IMR-90 (cell line): ENCODE data around the gene TEKT5. TPM values are rescaled to one million over a fixed set of nuclear protein-coding genes. Genes with fewer than 3 reads are reported as not detected.

Experiments
- ATAC-seq: fragments of 200-7000 bp; cut with Tn5 transposase; 2 replicates; pipeline ENCODE4 v1.9.1; 2020; ENCODE audit warnings: low read depth, mild to moderate bottlenecking, moderate library complexity
- BruUV-seq: library from RNA; stranded (reverse); fragments of 400-500 nt; replicated peaks from 2 replicates; lab custom pipeline; 2021; lab: Mats Ljungman, UMichigan
- CTCF ChIA-PET: fragments of 300-600 bp; formaldehyde crosslinking; extraction: SDS; loops from one replicate; lab custom pipeline; 2021; ENCODE audit warnings: antibody characterized with exemption; lab: Yijun Ruan, JAX
- POLR2A ChIA-PET: fragments of 300-600 bp; sonication (Branson Sonifier 250); formaldehyde crosslinking; loops from one replicate; lab custom pipeline; 2022; ENCODE audit warnings: antibody characterized with exemption; ENCODE audit not compliant: unreplicated experiment; lab: Charles Lee
- DNase-seq: peaks from one replicate; pipeline ENCODE4 v3.0.0; 2013
- H2AFZ ChIP-seq: replicated peaks from 2 replicates; pipeline ENCODE3; 2013; ENCODE audit warnings: low read length, mild to moderate bottlenecking; ENCODE audit not compliant: poor library complexity
- H2AK5ac ChIP-seq: 2 replicates; pipeline ENCODE4 v1.6.1; 2013; ENCODE audit warnings: low read depth, low read length, inconsistent platforms
- H2AK9ac ChIP-seq: replicated peaks from 2 replicates; pipeline ENCODE3; 2013; ENCODE audit warnings: mild to moderate bottlenecking, low read depth, low read length, moderate library complexity; ENCODE audit not compliant: poor library complexity
- H2BK120ac ChIP-seq: 2 replicates; pipeline ENCODE4 v1.6.1; 2013; ENCODE audit warnings: low read depth, low read length, inconsistent platforms
- H2BK15ac ChIP-seq: 3 replicates; pipeline ENCODE4 v1.6.1; 2013; ENCODE audit warnings: low read depth, low read length, inconsistent platforms
- H2BK20ac ChIP-seq: 2 replicates; pipeline ENCODE4 v1.6.1; 2013; ENCODE audit warnings: low read depth, mild to moderate bottlenecking, inconsistent platforms, low read length, moderate library complexity
- H2BK5ac ChIP-seq: 2 replicates; pipeline ENCODE4 v1.6.1; 2013; ENCODE audit warnings: mild to moderate bottlenecking, low read depth, low read length, inconsistent platforms; ENCODE audit not compliant: poor library complexity, severe bottlenecking
- H3K14ac ChIP-seq: replicated peaks from 2 replicates; pipeline ENCODE4 v1.6.1; 2013; ENCODE audit warnings: low read depth, low read length, inconsistent platforms
- H3K18ac ChIP-seq: 2 replicates; pipeline ENCODE4 v1.6.1; 2013; ENCODE audit warnings: low read depth, low read length, control low read depth
- H3K23ac ChIP-seq: 2 replicates; pipeline ENCODE4 v1.6.1; 2013; ENCODE audit warnings: low read depth, low read length, inconsistent platforms
- H3K27ac ChIP-seq: 2 replicates; pipeline ENCODE4 v1.5.1; 2013; ENCODE audit warnings: mild to moderate bottlenecking, control low read depth, low read length; ENCODE audit not compliant: insufficient read depth
- H3K27me3 ChIP-seq: 2 replicates; pipeline ENCODE4 v1.6.1; 2013; ENCODE audit warnings: low read length; ENCODE audit not compliant: control insufficient read depth, insufficient read depth
- H3K36me3 ChIP-seq: 2 replicates; pipeline ENCODE4 v1.6.1; 2013; ENCODE audit warnings: low read length, mixed read lengths; ENCODE audit not compliant: control insufficient read depth, insufficient read depth
- H3K4ac ChIP-seq: 2 replicates; pipeline ENCODE4 v1.6.1; 2013; ENCODE audit warnings: low read depth, low read length, inconsistent platforms
- H3K4me1 ChIP-seq: 2 replicates; pipeline ENCODE4 v1.6.1; 2013; ENCODE audit warnings: low read length, mixed read lengths; ENCODE audit not compliant: control insufficient read depth, insufficient read depth
- H3K4me2 ChIP-seq: 2 replicates; pipeline ENCODE4 v1.6.1; 2013; ENCODE audit warnings: low read depth, mild to moderate bottlenecking, control low read depth, low read length, moderate library complexity
- H3K4me3 ChIP-seq: 2 replicates; pipeline ENCODE4 v1.5.1; 2013; ENCODE audit warnings: low read depth, mild to moderate bottlenecking, control low read depth, low read length, moderate library complexity; ENCODE audit not compliant: insufficient read depth
- H3K56ac ChIP-seq: 2 replicates; pipeline ENCODE4 v1.6.1; 2013; ENCODE audit warnings: low read length, inconsistent platforms; ENCODE audit not compliant: insufficient read depth; ENCODE audit errors: extremely low read depth
- H3K79me1 ChIP-seq, 2 experiments: 2 replicates each; pipeline ENCODE4 v1.6.1; 2013; ENCODE audit warnings: low read length in 2 of 2, inconsistent platforms in 1 of 2, low read depth in 1 of 2
- H3K9ac ChIP-seq: 2 replicates; pipeline ENCODE4 v1.6.1; 2013; ENCODE audit warnings: low read depth, low read length, control low read depth
- H3K9me1 ChIP-seq: 2 replicates; pipeline ENCODE4 v1.6.1; 2013; ENCODE audit warnings: low read length, inconsistent platforms; ENCODE audit not compliant: insufficient read depth
- H3K9me3 ChIP-seq: 2 replicates; pipeline ENCODE4 v1.6.1; 2013; ENCODE audit warnings: low read length; ENCODE audit not compliant: control insufficient read depth, insufficient read depth
- H4K20me1 ChIP-seq: 2 replicates; pipeline ENCODE4 v1.6.1; 2013; ENCODE audit warnings: low read length, inconsistent platforms; ENCODE audit not compliant: insufficient read depth
- H4K5ac ChIP-seq: 2 replicates; pipeline ENCODE4 v1.6.1; 2013; ENCODE audit warnings: mild to moderate bottlenecking, low read depth, low read length, control low read depth
- H4K8ac ChIP-seq, 2 experiments: 2 replicates each; pipeline ENCODE4 v1.6.1; 2013; ENCODE audit warnings: low read depth in 2 of 2, low read length in 2 of 2, control low read depth in 1 of 2, inconsistent platforms in 1 of 2
- H4K91ac ChIP-seq: 2 replicates; pipeline ENCODE4 v1.6.1; 2013; ENCODE audit warnings: low read depth, low read length, inconsistent platforms; ENCODE audit not compliant: insufficient read depth
- ELK1 ChIP-seq: fragments of 150-350 bp; IDR thresholded peaks from 2 replicates; pipeline ENCODE4 v1.6.1; 2016; ENCODE audit warnings: low read depth, mild to moderate bottlenecking, low read length, moderate library complexity, borderline replicate concordance
- POLR2A ChIP-seq: IDR thresholded peaks from 2 replicates; pipeline ENCODE4 v1.6.1; 2012; ENCODE audit warnings: mild to moderate bottlenecking, low read depth, low read length
- RFX5 ChIP-seq: IDR thresholded peaks from 2 replicates; pipeline ENCODE4 v1.8.0; 2012; ENCODE audit warnings: low read depth, mild to moderate bottlenecking, low read length, moderate library complexity
- USF2 ChIP-seq: fragments of 150-350 bp; IDR thresholded peaks from 2 replicates; pipeline ENCODE4 v1.6.1; 2017; ENCODE audit warnings: mild to moderate bottlenecking, antibody characterized with exemption, low read length, low read depth
- WGBS, 2 experiments: methylation state at CpG; one replicate each; pipeline versions ENCODE4 v1.1.5 to v1.1.7; 2013; ENCODE audit warnings: missing lambda C conversion rate in 2 of 2; ENCODE audit not compliant: insufficient read length in 1 of 2; ENCODE audit errors: extremely low coverage in 2 of 2; 5-methylcytosine and 5-hydroxymethylcytosine counted together
- dilution Hi-C: fragments of 300-500 bp; cut with HindIII; formaldehyde crosslinking; loops from one replicate; pipeline ENCODE4 v1.14.3; 2018; ENCODE audit warnings: low sequenced_read_pairs; ENCODE audit not compliant: unreplicated experiment
- in situ Hi-C: fragments of 300-500 bp; cut with MboI; formaldehyde crosslinking; loops from 3 replicates; pipeline ENCODE4 v1.14.3; 2019; ENCODE audit warnings: low sequenced_read_pairs, inconsistent platforms, mixed read lengths
- intact Hi-C: fragments of 100-400 bp; cut with micrococcal nuclease; formaldehyde crosslinking; loops from 2 replicates; pipeline ENCODE4 v1.10.0; 2022
- polyA plus RNA-seq, 3 experiments: library from polyadenylated mRNA; depleted of rRNA; stranded (reverse); fragments of >200 nt; gene quantifications; 2 replicates each; pipeline ENCODE4 v1.2.3, GENCODE V29; 2012; ENCODE audit warnings: low replicate concordance in 1 of 3
- total RNA-seq: library from RNA; depleted of rRNA; stranded (reverse); fragments of >200 nt; gene quantifications from 2 replicates; pipeline ENCODE4 v1.2.3, GENCODE V29; 2012

Gene TEKT5
- total and polyA plus RNA-seq, 2 of the 4 experiments (the other 2 are of a cell fraction): 0.17 TPM; not detected in 1

DNA sequence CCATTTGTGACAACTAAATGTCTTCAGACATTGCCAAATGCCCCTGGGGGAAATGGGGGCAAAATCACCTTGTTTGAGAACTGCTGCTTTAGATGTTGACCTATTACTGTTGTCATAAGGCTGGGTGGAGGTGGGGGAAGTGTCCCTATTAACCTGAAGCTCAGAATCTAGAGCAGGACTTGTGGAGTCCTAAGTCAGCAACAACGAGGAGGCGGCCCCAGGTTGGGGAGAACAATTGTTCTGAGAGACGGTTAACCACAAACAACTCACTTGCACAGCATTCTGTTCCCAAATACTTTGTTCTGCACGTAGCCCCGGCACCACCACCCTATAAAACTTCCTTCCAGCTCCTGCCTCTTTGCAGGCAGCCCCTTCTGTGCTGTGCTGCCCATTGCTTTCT lies 32.5 kb downstream of the TEKT5 start:
- Histone ChIP-seq H4K5ac (no peak overlapping the region), H3K9ac (no peak overlapping the region), H2AFZ (no peak overlapping the region), H2AK9ac (no peak overlapping the region), H4K91ac (no peak overlapping the region), H3K36me3 (no peaks in the 10 kb centered on the region), H3K4me2 (no peak overlapping the region), H3K9me1 (no peaks in the 10 kb centered on the region), H3K4me3 (no peak overlapping the region), H4K8ac (no peak overlapping the region), H3K18ac (no peak overlapping the region), H3K4me1 (no peaks in the 10 kb centered on the region), H2AK5ac (no peak overlapping the region), H3K14ac (no peak overlapping the region), H3K4ac (no peak overlapping the region), H2BK15ac (no peak overlapping the region), H3K79me1 (no peaks in the 10 kb centered on the region), H2BK120ac (no peak overlapping the region), H2BK5ac (no peak overlapping the region), H3K27me3 (peaks cover 14% of the 10 kb centered on the region; the same call in 1 of the 2 replicates), H3K27ac (no peak overlapping the region), H3K23ac (no peak overlapping the region), H3K56ac (no peak overlapping the region), H3K9me3 (no peaks in the 10 kb centered on the region), H4K20me1 (no peaks in the 10 kb centered on the region), H2BK20ac (no peak overlapping the region)
- in situ Hi-C loops (no loop called here), dilution Hi-C loops (no loop called here), intact Hi-C loops (no loop called here)
- CTCF ChIA-PET: no interaction called here
- WGBS, 2 experiments: no CpG with 5 or more reads among the region's 5 CpGs
- no peak for ATAC-seq
- no peak for DNase-seq
- BruUV-seq: no TSS peak
- POLR2A ChIA-PET: no interaction called here
- TF ChIP-seq POLR2A: no peak
- TF ChIP-seq RFX5: no peak
- no peak for TF ChIP-seq USF2
- TF ChIP-seq ELK1: no peak
